CD4-positive, alpha-beta T cell treated with Interleukin-21 for 1 hour (primary cell): ENCODE measurements around the gene HTR3C.
"Not testable (repeated sequence)": the region's sequence is repeated elsewhere in the genome, so short reads cannot be mapped to it uniquely, and the experiment has no call there.

ENCODE experiments used
- DNase-seq: peaks from one replicate; pipeline ENCODE4 v3.0.0-alpha.2; 2020

HTR3C gene

GRCh38 chr3:184052767-184053166 is at the start of gene HTR3C:
Gene HTR3C, plus strand, starts transcription at chr3:184053047. Its CDS starts 34 bp downstream, at chr3:184053081.
- no peak for DNase-seq

GRCh38 chr3:184003187-184003967 is 49.5 kb upstream of the HTR3C start:
- DNase-seq: no peak

- DNase-seq: no peak
Measured at GRCh38 chr3:184004476-184004875, 48.4 kb upstream of the HTR3C start.

- DNase-seq: no peak
Measured at GRCh38 chr3:184005941-184006507, 46.8 kb upstream of the HTR3C start.

GRCh38 chr3:184007143-184007813 is 45.6 kb upstream of the HTR3C start:
- not testable (repeated sequence) for DNase-seq

GRCh38 chr3:184008161-184008560 is 44.7 kb upstream of the HTR3C start:
- no peak for DNase-seq

- DNase-seq: no peak
Measured at GRCh38 chr3:184011230-184011876, 41.5 kb upstream of the HTR3C start.

GRCh38 chr3:184011937-184012889 is 40.6 kb upstream of the HTR3C start:
- no peak for DNase-seq

- no peak for DNase-seq
Measured at GRCh38 chr3:184015381-184016019, 37.3 kb upstream of the HTR3C start.

- DNase-seq: no peak
Measured at GRCh38 chr3:184016169-184016570, 36.7 kb upstream of the HTR3C start.

- DNase-seq: peak; percentile 56
Measured at GRCh38 chr3:184016811-184017671, 35.8 kb upstream of the HTR3C start.

GRCh38 chr3:184017672-184018423 is 35.0 kb upstream of the HTR3C start, which contains the start of gene ABCC5:
Gene ABCC5, minus strand, starts transcription at chr3:184017884. Its CDS starts 3,492 bp downstream, at chr3:184014392.
- DNase-seq: peak; percentile 88

- no peak for DNase-seq
Measured at GRCh38 chr3:184018424-184018973, 34.3 kb upstream of the HTR3C start.

- DNase-seq: no peak
Measured at GRCh38 chr3:184022323-184022722, 30.5 kb upstream of the HTR3C start.

- not testable (repeated sequence) for DNase-seq
Measured at GRCh38 chr3:184025256-184025655, 27.6 kb upstream of the HTR3C start.

GRCh38 chr3:184028275-184028890 is 24.5 kb upstream of the HTR3C start:
- DNase-seq: not testable (repeated sequence)

GRCh38 chr3:184029443-184029842 is 23.4 kb upstream of the HTR3C start:
- no peak for DNase-seq

GRCh38 chr3:184030536-184030935 is 22.3 kb upstream of the HTR3C start:
- DNase-seq: no peak

GRCh38 chr3:184031187-184031792 is 21.6 kb upstream of the HTR3C start, which contains the start of gene HTR3D:
Gene HTR3D, plus strand, starts transcription at chr3:184031742. Its CDS starts 0 bp downstream, at chr3:184031742.
- no peak for DNase-seq
